Measurements from ENCODE around the gene FGD6.
"Not testable (repeated sequence)": the region's sequence is repeated elsewhere in the genome, so short reads cannot be mapped to it uniquely, and the experiment has no call there.

The FGD6 gene

GRCh38 chr12:95181103-95181502 is 36.2 kb downstream of the FGD6 start:
- no peak for DNase-seq (ENCODE audit: low spot score)
- FAIRE-seq = no peak

GRCh38 chr12:95179011-95179410 is 38.3 kb downstream of the FGD6 start:
- FAIRE-seq (no peak), DNase-seq (ENCODE audit: low spot score) (no peak)

- FAIRE-seq = no peak
These were observed 39.1 kb downstream of the FGD6 start for GRCh38 chr12:95178136-95178535.

GRCh38 chr12:95177201-95177768 is 40.0 kb downstream of the FGD6 start:
- FAIRE-seq = no peak
- no peak for DNase-seq (ENCODE audit: low spot score)

More at GRCh38 chr12:95178136-95178535, 39.1 kb downstream of the FGD6 start:
- DNase-seq (ENCODE audit: low spot score) = no peak

- FAIRE-seq (peak; percentile 27), DNase-seq (ENCODE audit: low spot score) (peak; percentile 70)
These were observed 43.6 kb downstream of the FGD6 start for GRCh38 chr12:95173392-95174251.

GRCh38 chr12:95169368-95169767 is 47.9 kb downstream of the FGD6 start:
- FAIRE-seq = peak; percentile 94
- peak; percentile 88 for DNase-seq (ENCODE audit: low spot score)

GRCh38 chr12:95168746-95169145 is 48.5 kb downstream of the FGD6 start:
- no peak for DNase-seq (ENCODE audit: low spot score)
- FAIRE-seq = no peak

GRCh38 chr12:95164656-95165055 is 52.6 kb downstream of the FGD6 start:
- FAIRE-seq (no peak), DNase-seq (ENCODE audit: low spot score) (no peak)

GRCh38 chr12:95158919-95159318 is 58.3 kb downstream of the FGD6 start:
- DNase-seq (ENCODE audit: low spot score) = no peak
- FAIRE-seq = no peak

- FAIRE-seq = no peak
- DNase-seq (ENCODE audit: low spot score) = no peak
These were observed 65.4 kb downstream of the FGD6 start for GRCh38 chr12:95151821-95152220.

- FAIRE-seq (no peak), DNase-seq (ENCODE audit: low spot score) (no peak)
These were observed 65.9 kb downstream of the FGD6 start for GRCh38 chr12:95151406-95151805.

GRCh38 chr12:95150501-95150900 is 66.8 kb downstream of the FGD6 start:
- DNase-seq (ENCODE audit: low spot score) = no peak
- FAIRE-seq = no peak

GRCh38 chr12:95147866-95148265 is 69.4 kb downstream of the FGD6 start:
- DNase-seq (ENCODE audit: low spot score) = no peak

GRCh38 chr12:95146769-95147168 is 70.5 kb downstream of the FGD6 start:
- FAIRE-seq (no peak), DNase-seq (ENCODE audit: low spot score) (no peak)

More at GRCh38 chr12:95147866-95148265, 69.4 kb downstream of the FGD6 start:
- FAIRE-seq = no peak

GRCh38 chr12:95143621-95144205 is 73.6 kb downstream of the FGD6 start:
- no peak for FAIRE-seq
- no peak for DNase-seq (ENCODE audit: low spot score)

- DNase-seq (ENCODE audit: low spot score) = no peak
- no peak for FAIRE-seq
These were observed 74.7 kb downstream of the FGD6 start for GRCh38 chr12:95142431-95143151.

GRCh38 chr12:95141310-95141709 is 76.0 kb downstream of the FGD6 start:
- FAIRE-seq (no peak), DNase-seq (ENCODE audit: low spot score) (no peak)

- not testable (repeated sequence) for DNase-seq (ENCODE audit: low spot score); FAIRE-seq
These were observed 79.2 kb downstream of the FGD6 start for GRCh38 chr12:95138031-95138430.

GRCh38 chr12:95136598-95136997 is 80.7 kb downstream of the FGD6 start:
- FAIRE-seq (no peak), DNase-seq (ENCODE audit: low spot score) (no peak)

- DNase-seq (ENCODE audit: low spot score) = no peak
- no peak for FAIRE-seq
These were observed 83.2 kb downstream of the FGD6 start for GRCh38 chr12:95134085-95134484.

- no peak for FAIRE-seq
- DNase-seq (ENCODE audit: low spot score) = no peak
These were observed 85.5 kb downstream of the FGD6 start for GRCh38 chr12:95131589-95132340.

Data from RCC 7860 (cell line).